Fibroblast of skin of left quadriceps (primary cell): ENCODE measurements around the gene RAP1GAP.
A peak's percentile ranks its signal among the peaks of the same experiment; 100 is the strongest.

Source experiments
- DNase-seq, 2 experiments: peaks; one replicate each; pipeline ENCODE4 v3.0.0-alpha.2; 2013; ENCODE audit warnings: low read depth in 2 of 2

Gene RAP1GAP

DNA sequence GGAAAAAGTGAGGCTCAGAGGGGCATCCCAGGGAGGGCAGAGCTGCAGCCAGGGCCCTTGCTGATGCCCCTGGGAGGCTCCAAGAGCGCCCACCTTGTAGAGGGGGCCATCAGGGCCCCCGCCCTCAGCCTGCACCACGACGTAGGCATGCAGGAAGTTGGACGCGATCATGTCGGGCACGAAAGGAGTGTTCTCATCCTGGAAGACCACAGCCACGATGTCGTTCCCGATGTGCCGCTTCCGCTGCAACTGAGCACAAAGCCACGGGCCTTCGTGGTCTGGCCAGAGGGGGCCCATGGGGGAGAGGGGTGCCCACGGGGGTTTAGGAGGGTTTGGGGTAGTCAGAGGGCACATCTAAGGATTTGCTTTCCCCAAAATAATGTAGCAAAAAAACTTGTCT lies 59.1 kb downstream of the RAP1GAP start:
- DNase-seq = no peak

DNA sequence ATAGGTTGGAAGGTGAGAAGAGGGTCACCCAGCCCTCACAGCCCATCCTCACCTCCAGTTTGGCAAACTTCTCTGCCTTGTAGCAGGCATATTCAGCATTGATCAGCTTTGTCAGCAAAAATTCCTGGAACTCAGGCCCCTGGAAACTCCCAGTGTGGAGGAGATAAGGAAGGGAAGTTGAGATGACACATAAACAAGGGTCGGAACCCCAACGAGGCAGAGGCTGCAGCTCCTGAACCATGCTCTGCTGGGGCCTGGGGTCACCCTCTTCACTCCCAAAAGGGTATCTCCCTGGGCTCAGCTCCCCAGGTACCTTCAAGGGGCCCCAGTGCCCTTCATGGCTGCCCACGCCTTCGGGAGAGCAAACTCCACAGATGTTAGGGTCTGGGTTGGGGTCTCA lies 60.4 kb downstream of the RAP1GAP start:
- no peak for DNase-seq

DNA sequence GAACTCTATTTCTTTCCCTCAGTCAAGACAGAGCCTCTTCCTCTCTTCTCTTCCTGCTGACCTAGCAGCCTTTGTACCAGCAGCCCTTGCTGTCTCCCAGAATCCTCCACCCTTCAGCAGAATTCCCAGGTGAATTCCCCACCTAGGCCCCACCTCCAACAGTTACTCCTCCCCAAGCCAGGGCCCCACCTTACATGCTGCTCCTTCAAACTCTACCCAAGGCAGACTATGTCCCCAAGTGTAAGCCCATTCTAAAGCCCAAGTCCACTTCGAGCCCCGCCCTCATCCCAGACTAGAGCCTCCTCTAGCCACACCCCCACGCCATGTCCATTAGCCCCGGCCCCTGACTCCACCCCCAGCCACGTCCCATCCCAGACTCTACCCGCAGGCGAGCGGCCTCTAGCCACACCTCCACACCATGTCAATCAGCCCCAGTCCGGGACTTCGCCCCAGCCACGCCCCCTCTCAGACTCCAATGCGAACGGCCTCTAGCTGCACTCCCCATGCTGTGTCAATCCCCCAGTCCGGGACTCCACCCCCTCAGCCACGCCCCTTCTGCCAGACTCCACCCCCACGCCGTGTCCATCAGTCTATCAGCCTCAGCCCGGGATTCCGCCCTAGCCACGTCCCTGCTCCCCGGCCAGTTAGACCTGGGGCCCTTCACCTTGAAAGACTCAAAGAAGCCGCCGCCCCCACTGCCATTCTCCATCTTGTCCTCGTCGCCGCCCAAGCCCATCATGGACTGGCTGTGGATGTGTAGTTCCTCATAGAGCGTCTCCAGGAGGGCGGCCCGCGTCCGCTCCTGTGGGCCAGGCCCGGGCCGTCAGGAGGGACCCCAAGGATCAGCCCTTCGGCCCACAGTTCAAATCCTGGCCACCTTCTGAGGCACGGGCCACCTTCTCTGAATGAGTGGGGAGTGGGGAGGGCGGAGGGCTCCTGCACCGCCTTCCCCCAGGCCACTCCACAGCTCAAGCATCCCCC lies 61.3 kb downstream of the RAP1GAP start:
- peak; percentile 29 to 37 for DNase-seq

DNA sequence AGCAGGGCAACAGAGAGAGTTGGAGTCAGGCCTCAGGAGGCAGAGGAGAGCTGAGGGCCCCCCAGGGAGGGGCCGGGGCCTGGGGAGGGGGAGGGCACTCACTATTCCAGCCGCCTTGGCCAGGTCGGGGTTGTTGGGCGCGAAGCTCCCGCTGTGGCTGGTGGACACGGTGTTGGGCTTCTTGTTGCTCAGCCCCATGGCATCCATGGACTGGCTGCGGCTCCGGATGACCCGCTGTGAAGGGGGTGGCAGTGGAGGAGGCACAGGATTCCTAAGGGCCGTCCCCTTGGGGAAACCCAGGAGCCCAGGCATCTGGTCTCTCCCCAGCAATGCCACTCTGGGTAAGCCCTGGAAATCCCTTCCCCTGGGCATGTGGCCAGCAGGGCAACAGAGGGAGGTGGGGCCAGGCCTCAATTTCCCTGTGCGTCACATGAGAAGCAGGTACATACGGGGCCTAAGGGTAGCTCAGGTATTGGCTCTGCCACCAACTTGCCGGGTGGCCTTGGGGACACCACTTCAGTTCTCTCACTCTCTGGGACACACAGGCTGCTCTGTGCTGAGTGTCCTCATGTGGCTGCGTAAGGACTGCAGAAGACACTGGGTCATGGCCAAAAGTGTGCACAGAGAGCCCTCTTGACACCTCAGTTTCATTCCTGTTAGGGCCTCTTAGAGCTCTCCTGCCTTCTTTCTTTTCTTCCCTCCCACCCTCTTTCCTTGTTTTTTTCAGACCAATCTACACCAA lies 63.0 kb downstream of the RAP1GAP start:
- DNase-seq = no peak

DNA sequence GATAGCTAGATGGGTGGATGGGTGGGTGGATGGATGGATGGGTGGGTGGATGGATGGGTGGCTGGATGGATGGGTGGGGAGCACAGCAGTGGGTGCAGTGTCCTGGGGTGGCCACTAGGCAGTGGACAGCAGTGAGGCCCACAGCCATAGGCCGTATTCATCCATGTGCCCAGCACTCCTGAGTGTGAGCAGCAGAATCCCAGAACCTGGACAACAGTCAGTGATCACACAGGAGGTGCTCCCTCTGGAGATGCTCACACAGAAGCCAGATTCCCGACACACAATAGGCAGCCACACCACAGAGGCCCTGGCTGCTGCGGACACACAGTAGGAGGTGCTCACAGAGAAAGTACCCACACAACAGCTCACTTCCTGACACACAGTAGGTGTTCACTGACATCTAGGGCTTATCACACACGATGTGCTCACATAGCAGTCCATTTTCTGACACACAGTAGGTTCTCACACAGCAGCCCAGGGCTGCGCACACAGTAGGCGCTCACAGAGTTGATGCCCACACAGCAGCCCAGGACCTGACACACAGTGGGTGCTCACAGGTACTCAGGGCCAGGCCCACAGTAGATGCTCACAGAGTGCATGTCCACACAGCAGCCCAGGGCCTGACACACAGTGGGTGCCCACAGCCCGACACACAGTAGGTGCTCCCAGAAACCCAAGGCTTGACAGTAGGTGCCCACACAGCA lies 64.0 kb downstream of the RAP1GAP start:
- no peak for DNase-seq

DNA sequence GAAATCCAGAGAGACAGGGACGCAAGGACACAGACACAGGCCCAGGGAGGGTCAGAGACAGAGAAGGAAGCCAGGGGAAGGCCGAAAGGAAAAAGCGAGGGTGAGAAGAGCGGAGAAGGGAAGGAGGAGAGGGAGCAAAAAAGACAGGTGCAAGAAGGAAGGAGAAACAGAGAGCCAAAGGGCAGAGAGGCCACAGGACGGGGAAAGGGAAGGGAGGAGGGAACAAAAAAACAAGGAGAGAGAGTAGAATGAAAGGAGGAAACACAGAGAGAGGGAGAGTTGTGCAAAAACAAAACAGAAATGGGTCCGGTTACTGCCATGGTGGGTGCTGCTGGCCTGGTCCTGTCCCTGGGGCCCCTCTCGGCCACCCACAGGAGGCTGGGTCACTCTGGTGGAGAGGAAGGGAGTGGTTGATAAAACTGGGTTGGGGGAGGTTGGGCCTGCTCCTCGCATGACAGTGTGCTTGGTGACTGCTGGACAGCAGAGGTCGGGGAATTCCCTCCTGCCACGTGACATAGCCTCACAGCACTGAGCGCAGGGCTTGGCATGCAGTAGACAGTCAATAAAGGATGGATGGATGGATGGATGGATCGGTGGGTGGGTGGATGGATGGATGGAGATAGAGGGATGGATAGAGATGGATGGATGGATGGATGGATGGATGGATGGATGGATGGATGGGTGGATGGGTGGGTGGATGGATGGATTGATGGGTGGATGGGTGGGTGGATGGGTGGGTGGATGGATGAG lies 64.8 kb downstream of the RAP1GAP start:
- no peak for DNase-seq

DNA sequence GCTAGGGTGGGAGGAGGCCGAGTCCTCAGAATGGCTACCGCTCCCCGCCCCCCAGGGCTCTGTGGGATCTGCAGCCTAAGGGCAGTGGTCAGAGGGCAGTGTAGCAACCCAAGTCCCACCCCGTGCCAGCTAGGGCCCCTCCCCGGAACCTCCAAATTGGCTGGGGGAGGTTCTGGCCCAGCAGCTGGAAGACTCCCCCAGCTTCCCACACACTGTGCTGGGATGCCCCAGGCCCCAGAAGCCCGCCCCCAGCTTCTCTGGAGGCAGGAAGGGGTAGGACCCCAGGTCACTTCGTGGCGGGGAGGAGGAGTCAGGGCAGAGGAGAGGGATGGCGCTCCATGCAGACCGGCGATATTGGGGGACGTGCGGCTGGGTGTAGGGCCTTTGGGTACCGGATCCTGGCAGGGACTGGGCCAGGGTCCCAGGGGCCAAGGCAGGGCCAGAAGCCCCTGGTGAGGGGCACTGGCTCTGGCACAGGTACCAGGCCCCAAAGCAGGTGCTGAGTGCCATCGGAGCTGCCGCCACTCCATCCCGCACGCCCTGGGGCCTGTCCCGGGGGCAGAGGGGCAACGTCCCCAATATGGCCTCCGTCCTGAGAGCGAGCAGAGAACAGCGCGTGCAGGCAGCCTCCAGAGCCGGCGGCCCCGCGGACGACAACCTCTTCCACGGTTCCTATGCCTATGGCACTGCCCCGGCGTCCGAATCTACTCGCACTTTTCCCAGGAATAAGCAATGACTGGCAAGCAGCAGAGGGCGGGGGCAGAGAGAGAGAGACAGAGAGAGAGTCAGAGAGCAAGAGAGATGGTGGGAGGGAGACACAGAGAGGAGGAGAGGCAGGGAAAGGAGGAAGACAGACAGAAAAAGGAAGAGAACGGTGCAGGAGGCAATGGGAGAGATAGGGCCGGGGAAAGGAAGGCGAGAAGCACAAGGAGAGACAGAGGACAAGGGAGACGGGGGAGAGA lies 65.7 kb downstream of the RAP1GAP start:
- DNase-seq = no peak

DNA sequence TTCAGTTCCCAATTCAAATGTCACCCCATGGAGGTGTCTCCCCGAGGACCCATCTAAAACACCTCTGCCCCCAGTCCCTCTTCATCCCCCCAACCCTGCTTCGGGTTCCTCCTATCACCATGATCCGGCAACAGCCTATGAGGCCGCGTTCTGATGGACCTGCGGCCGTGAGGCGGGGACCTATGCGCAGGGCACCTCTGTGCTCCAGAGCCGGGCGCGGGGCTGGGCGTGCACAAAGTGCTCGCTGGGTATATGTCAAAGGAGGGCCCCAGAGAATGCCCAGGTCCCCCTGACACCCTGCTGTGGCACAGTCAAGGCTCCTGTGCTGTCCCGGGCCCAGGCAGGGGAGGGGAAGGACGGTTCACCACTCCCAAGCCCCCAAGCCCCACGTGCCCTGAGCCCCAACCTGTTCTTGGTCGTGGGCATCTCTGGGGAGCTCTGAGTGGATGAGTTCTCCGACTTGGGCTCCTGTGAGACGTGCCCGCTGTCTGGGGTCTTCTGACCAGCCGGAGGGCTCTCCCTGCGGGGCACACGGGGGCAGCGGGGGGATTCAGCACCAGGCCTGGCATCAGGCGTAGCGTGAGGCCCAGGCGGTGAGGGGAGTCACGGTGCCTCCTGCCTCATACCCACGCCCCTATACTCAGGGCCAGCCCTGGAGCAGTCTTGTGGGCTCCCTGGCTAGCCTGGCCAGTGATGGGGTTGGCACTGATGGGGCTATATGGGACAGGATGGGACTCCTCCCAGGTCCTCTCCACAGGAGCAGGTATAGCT lies 67.7 kb downstream of the RAP1GAP start:
- no peak for DNase-seq

DNA sequence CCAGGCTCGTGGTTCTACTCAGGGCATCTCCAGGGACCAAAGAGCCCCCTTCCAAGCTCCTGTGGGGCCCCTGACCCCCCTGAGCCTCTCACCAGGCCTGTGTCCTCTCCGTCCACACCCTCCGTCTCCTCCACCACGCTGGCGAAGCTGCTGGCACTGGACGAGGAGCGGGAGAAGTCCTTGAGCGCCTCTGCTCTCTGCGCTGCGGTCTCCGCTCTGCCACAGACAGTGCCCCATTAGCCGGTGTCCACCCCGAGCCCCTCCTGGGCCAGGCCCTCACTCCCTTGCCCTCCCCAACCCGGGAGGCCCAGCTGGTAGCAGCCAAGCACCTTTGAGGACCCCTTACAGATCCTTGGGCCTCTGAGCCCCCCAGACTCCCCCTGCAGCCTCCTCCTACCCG lies 69.8 kb downstream of the RAP1GAP start:
- DNase-seq = no peak

DNA sequence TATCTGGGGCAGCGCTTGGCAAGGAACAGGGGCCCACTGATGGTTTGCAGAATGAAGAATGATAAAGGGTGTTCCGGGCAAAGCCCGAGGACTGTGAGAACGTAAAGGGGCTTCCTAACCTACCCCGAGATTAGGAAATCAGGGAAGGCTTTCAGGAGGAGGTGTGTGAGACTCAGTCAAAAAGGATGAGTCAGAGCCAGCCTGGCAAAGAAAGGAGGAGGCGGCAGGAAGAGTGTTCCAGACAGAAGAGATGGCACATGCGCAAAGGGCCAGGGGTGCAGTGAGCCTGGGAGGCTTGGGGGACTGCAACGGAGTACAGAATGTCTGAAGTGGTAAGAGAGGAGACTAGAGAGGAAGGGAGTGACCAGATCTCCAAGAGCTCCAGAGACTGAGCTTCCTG lies 70.3 kb downstream of the RAP1GAP start:
- DNase-seq = no peak

DNA sequence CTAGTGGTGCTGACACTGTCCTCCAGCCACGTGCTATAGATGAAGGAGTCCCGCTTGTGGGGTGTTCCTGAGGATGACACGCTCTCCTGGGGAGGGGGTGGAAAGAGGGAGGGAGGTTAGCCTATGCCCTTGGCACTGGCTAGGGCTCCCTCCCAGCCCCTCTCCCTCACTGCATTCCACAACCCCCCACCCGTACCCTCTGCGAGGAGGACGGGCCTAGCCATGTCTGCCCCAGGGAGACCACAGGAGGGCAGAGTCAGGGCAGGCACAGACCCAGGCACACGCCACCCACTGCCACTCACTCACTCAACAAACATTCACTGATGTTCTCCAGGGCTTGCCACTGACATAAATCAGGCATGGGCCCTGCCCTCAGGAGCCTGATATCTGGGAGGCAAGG lies 70.7 kb downstream of the RAP1GAP start:
- DNase-seq = no peak

DNA sequence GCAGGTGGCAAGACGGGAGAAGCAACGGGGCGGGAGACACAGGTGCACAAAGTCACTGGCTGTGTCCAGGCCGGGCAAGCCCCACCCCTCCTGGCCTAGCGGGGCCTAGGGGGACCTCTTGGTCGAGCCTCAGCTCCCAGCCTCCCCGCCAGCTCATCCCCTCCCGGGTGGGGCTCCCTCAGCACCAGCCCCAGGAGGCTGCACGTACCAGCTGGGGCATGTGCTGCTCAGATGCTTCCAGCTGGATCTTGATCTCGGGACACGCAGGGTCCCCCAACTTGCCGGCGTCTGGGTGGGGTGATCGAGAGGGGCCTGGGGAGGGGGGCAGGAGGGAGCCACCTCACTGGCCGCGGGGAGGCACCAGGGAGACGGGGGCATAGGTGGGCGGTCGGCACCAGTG lies 71.4 kb downstream of the RAP1GAP start:
- no peak for DNase-seq

DNA sequence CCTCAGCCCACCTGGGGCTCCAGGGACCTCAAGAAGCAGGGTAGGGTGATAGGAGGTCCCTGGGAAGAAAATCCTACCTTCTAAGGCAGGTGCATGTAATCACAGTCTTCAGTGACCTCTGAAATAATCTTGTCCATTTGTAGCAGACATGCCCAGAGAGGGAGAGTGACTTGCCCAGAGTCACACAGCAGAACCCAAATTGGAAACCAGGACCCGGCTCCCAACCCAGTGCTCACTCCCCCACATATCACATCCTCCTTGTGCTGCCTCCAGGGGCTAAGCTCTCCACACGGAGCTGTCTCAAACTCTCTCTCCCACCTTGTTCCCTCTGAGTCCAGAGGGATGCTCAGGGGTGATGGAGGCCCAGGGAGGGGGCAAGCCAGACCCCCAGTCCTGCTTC lies 72.5 kb downstream of the RAP1GAP start:
- DNase-seq = no peak

DNA sequence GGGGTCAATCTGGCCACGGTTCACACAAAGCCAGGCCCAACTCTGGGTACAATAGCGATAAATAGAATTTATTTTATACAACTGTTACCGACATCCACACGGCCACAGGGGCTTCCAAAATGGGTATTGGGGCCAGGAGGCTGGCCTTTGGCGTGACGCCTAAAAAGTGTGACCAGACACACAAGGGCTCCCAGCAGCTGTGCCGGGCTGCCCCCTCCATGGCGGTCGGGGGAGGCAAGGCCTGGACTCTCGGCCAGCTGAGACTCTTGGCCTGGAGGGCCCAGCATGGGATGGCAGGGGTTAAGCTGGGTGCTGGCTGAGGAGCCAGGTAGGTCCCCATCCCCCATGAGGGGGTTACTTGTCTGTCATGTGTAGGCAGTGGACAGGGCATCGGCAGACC lies 73.0 kb downstream of the RAP1GAP start:
- DNase-seq = no peak

DNA sequence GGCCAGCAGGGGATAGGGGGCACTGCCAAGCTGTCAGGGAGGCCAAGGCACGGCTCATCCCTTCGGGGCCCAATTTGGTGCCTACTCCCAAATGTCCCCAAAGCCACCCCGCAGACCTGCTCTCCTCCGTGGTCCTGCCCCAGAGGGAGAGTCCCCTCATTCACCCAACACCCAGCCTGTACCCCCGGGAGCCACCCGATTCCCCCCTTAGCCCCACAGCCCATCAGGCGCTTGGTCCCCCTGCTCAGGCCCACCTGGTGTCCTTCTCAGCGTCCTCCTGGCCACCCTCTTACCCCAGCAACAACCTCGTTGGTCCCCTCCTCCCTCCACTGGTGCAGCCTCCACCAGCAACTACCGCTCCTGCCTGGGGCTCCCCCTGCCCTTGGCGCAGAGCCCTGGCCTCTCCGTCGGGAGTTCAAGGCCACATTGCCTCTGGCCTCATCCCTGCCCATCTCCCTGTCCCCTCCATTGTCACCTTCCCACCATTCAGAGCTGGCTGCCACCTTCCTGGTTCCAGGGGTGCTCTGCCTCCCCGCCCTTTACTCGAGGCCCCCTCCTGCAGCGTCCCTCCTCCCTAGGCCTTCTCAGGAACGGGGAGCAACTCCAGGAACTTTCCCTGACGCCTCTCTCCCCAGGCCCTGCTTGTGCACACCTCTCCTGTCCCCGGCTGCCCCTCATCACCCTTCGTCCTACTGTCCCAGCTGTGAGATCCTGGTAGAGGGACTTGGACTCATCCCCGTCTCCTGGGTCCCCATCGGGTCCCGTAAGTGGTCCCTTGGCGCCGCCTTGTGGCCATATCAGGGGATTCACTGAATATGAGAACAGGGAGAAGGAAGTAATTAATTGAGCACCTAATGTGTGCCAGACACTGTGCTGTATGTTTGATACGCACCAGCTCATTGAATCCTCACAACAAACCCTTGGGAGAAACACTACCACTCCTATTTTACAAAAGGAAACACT lies 73.9 kb downstream of the RAP1GAP start:
- DNase-seq = peak in 1 of 2 experiments; percentile 14

DNA sequence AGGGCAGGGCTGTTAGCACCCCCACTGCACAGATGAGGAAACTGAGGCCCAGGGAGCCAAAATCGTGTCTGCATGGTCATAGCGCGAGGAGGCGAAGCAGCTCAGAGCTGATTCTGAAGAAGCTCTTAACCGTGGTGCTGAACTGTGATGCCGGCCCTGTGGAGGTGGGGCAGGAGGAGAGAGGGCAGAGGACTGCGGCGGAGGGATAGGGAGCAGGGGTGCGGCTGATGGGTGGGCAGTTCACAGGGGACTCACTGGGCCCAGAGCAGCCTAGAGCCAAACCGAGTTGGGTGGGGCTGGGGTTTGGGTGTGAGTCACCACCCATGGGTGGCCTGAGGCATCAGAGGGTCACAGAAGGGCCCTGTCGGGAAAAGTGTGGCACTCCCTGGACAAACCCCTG lies 74.7 kb downstream of the RAP1GAP start:
- DNase-seq = no peak

DNA sequence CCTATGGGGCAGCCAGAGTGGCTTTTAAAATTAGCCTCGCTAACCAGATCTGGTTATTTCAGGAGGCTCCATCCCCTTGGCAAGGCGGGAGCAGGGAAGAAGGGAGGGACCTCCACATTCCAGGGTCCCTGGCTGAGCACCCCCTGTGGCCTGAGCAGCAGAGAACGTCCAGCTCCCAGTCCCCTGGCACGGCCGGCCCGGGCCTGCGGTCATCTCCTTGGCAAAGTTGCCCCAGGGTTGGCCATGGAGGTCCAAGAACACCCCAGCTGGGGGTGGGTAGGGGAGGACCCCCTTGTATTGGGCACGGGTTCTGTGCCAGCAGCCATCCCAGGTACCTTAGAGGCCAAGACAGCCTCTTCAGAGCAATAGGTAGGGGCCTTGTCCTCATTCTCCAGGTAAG lies 75.9 kb downstream of the RAP1GAP start:
- DNase-seq = no peak

DNA sequence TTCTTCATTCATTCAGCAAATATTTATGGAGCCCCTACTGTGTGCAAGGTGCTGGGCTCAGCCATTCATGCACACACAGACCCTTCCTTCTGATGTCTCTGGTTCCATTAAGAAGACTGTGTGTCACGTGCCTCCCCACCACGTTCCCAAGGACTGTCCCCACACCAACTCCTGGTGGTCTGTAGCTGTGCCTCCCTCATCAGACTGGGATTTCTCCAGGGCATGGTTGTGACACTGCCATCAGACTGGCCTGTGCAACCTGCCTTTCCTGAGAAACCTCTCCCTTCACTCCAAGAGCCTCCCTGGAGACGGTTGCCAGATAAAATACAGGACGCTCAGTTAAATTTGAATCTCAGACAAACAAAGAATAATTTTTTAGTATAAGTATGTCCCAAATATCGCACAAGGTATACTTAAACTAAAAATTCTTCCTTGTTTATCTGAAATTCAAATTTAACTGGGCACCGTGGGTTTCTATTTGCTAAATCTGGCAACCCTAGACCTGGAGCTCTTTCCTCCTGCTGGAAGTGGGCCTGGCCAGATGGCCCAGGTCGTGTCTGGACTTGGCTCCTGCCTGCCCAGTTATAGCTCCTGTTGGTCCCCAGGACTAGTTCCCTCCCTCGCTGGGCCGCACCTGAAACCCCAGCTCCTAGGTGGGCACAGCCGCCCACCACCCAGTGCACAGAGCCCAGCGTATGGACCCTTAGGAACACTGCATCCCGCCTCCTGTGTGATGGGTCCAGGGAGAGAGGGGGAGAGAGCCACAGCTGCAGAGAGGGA lies 76.9 kb downstream of the RAP1GAP start:
- DNase-seq = no peak
